ENCODE results near the gene LMF1. TPM values are rescaled to one million over a fixed set of nuclear protein-coding genes. Genes with fewer than 3 reads are reported as not detected.
A peak's percentile ranks its signal among the peaks of the same experiment; 100 is the strongest.

Gene LMF1
- total RNA-seq, 4 donors from 2014 or later = 21.8 to 47.9 (median 36.0) TPM

GRCh38 chr16:982145-983043 is 11.6 kb upstream of the LMF1 start:
- H3K9me3 ChIP-seq = no peaks in the 10 kb centered on the region
- peak overlapping the region in 1 of 2 donors; percentile 37 for H3K4me3 ChIP-seq
- H3K36me3 ChIP-seq = no peaks in the 10 kb centered on the region
- no peak for TF ChIP-seq CTCF (IDR thresholded peaks at IDR 0.05)
- TF ChIP-seq POLR2A (IDR thresholded peaks at IDR 0.05) = no peak
- no peak overlapping the region for H3K27ac ChIP-seq
- no peak for DNase-seq
- peaks cover 0 to 16% of the 10 kb centered on the region in 2 donors for H3K4me1 ChIP-seq
- peaks cover 4 to 5% of the 10 kb centered on the region in 2 donors for H3K27me3 ChIP-seq
- intact Hi-C loops (cut with DNase I; ENCODE audit: low total_unique reads) = no loop called here

GRCh38 chr16:981695-982144 is 10.9 kb upstream of the LMF1 start, which contains the start of gene SOX8:
SOX8 (plus strand) TSS chr16:981770; CDS start chr16:981923, 153 bp downstream.
- H3K9me3 ChIP-seq = no peaks in the 10 kb centered on the region
- no peak for DNase-seq
- peak within 1 kb of the TSS; percentile 26 to 37 for H3K4me3 ChIP-seq
- H3K4me1 ChIP-seq = peaks cover 0 to 16% of the 10 kb centered on the region in 2 donors
- no peak within 1 kb of the TSS for H3K27ac ChIP-seq
- peaks cover 4 to 5% of the 10 kb centered on the region in 2 donors for H3K27me3 ChIP-seq
- H3K36me3 ChIP-seq = no peaks in the 10 kb centered on the region
- intact Hi-C loops (cut with DNase I; ENCODE audit: low total_unique reads) = no loop called here
- TF ChIP-seq CTCF (IDR thresholded peaks at IDR 0.05) = no peak
- no peak for TF ChIP-seq POLR2A (IDR thresholded peaks at IDR 0.05)

GRCh38 chr16:980595-980854 is 9.7 kb upstream of the LMF1 start:
- H3K4me1 ChIP-seq = peaks cover 0 to 16% of the 10 kb centered on the region in 2 donors

GRCh38 chr16:979859-980594 is 9.2 kb upstream of the LMF1 start:
- intact Hi-C loops (cut with DNase I; ENCODE audit: low total_unique reads) = no loop called here
- H3K27me3 ChIP-seq = peaks cover 4 to 5% of the 10 kb centered on the region in 2 donors
- H3K4me3 ChIP-seq = peak overlapping the region in 1 of 2 donors; percentile 37
- H3K36me3 ChIP-seq = no peaks in the 10 kb centered on the region
- H3K9me3 ChIP-seq = no peaks in the 10 kb centered on the region
- H3K27ac ChIP-seq = no peak overlapping the region
- DNase-seq = no peak
- TF ChIP-seq POLR2A (IDR thresholded peaks at IDR 0.05) (no peak), CTCF (IDR thresholded peaks at IDR 0.05) (no peak)
- H3K4me1 ChIP-seq = peaks cover 0 to 16% of the 10 kb centered on the region in 2 donors

More at GRCh38 chr16:980595-980854, 9.7 kb upstream of the LMF1 start:
- no peaks in the 10 kb centered on the region for H3K9me3 ChIP-seq
- DNase-seq = no peak
- intact Hi-C loops (cut with DNase I; ENCODE audit: low total_unique reads) = no loop called here
- H3K4me3 ChIP-seq = peak overlapping the region; percentile 1 to 37
- H3K27ac ChIP-seq = no peak overlapping the region
- H3K27me3 ChIP-seq = peaks cover 4 to 5% of the 10 kb centered on the region in 2 donors
- TF ChIP-seq CTCF (IDR thresholded peaks at IDR 0.05) (no peak), POLR2A (IDR thresholded peaks at IDR 0.05) (no peak)
- no peaks in the 10 kb centered on the region for H3K36me3 ChIP-seq

GRCh38 chr16:979147-979546 is 8.4 kb upstream of the LMF1 start:
- no peaks in the 10 kb centered on the region for H3K9me3 ChIP-seq
- DNase-seq = no peak
- intact Hi-C loops (cut with DNase I; ENCODE audit: low total_unique reads) = no loop called here
- H3K27ac ChIP-seq = no peak overlapping the region
- H3K27me3 ChIP-seq = peaks cover 4 to 5% of the 10 kb centered on the region in 2 donors
- H3K36me3 ChIP-seq = no peaks in the 10 kb centered on the region
- no peak overlapping the region for H3K4me3 ChIP-seq
- TF ChIP-seq CTCF (IDR thresholded peaks at IDR 0.05) (no peak), POLR2A (IDR thresholded peaks at IDR 0.05) (no peak)
- peaks cover 0 to 16% of the 10 kb centered on the region in 2 donors for H3K4me1 ChIP-seq
